Stomach smooth muscle (tissue), 2 donors: ENCODE data around the gene KIF4B.
"Not testable (repeated sequence)": the region's sequence is repeated elsewhere in the genome, so short reads cannot be mapped to it uniquely, and the experiment has no call there.

Experiments
- H3K27ac ChIP-seq: one replicate; pipeline ENCODE4 v1.7.0; 2013; ENCODE audit warnings: mild to moderate bottlenecking, low read length, inconsistent platforms
- H3K27me3 ChIP-seq, 2 donors: one replicate each; pipeline ENCODE4 v1.7.0; 2013; ENCODE audit warnings: low read length in 2 of 2; ENCODE audit not compliant: insufficient read depth in 2 of 2, control insufficient read depth in 1 of 2
- H3K36me3 ChIP-seq, 2 donors: one replicate each; pipeline ENCODE4 v1.7.0; 2013; ENCODE audit warnings: low read length in 2 of 2; ENCODE audit not compliant: control insufficient read depth in 2 of 2, insufficient read depth in 2 of 2
- H3K4me1 ChIP-seq: one replicate; pipeline ENCODE4 v1.7.0; 2013; ENCODE audit warnings: low read length; ENCODE audit not compliant: control insufficient read depth, insufficient read depth
- H3K4me3 ChIP-seq, 2 donors: one replicate each; pipeline ENCODE4 v1.7.0; 2013; ENCODE audit warnings: low read length in 2 of 2
- H3K9ac ChIP-seq, 2 donors: one replicate each; pipeline ENCODE4 v1.7.0; 2013; ENCODE audit warnings: low read length in 2 of 2, mild to moderate bottlenecking in 1 of 2
- H3K9me3 ChIP-seq, 2 donors: one replicate each; pipeline ENCODE4 v1.7.0; 2013; ENCODE audit warnings: low read length in 2 of 2; ENCODE audit not compliant: control insufficient read depth in 2 of 2
- donor health status: healthy.
- donor health status: Pancreatic carcinoma.

The KIF4B gene

GRCh38 chr5:155006265-155006664, 7.3 kb upstream of the KIF4B start:
- not testable (repeated sequence) for H3K9ac ChIP-seq, H3K4me1 ChIP-seq, H3K36me3 ChIP-seq, H3K4me3 ChIP-seq, H3K27ac ChIP-seq, H3K9me3 ChIP-seq, H3K27me3 ChIP-seq

GRCh38 chr5:155008669-155009068, 4.9 kb upstream of the KIF4B start:
- Histone ChIP-seq H3K4me3 (no peak overlapping the region), H3K27ac (no peak overlapping the region), H3K9me3 (no peaks in the 10 kb centered on the region), H3K36me3 (no peaks in the 10 kb centered on the region), H3K9ac (no peak overlapping the region), H3K27me3 (no peaks in the 10 kb centered on the region), H3K4me1 (no peaks in the 10 kb centered on the region)

GRCh38 chr5:155010881-155011280, 2.7 kb upstream of the KIF4B start:
- no peaks in the 10 kb centered on the region for H3K36me3 ChIP-seq
- no peaks in the 10 kb centered on the region for H3K4me1 ChIP-seq
- H3K27me3 ChIP-seq: no peaks in the 10 kb centered on the region
- H3K4me3 ChIP-seq: no peak overlapping the region
- H3K27ac ChIP-seq: no peak overlapping the region
- H3K9me3 ChIP-seq: no peaks in the 10 kb centered on the region
- H3K9ac ChIP-seq: no peak overlapping the region

- Histone ChIP-seq H3K4me3 (no peak overlapping the region), H3K27ac (no peak overlapping the region), H3K27me3 (no peaks in the 10 kb centered on the region), H3K9ac (no peak overlapping the region), H3K4me1 (no peaks in the 10 kb centered on the region), H3K9me3 (no peaks in the 10 kb centered on the region), H3K36me3 (no peaks in the 10 kb centered on the region)
These were observed 1.7 kb downstream of the KIF4B start for GRCh38 chr5:155015239-155015638.

GRCh38 chr5:155017610-155018009, 4.1 kb downstream of the KIF4B start:
- Histone ChIP-seq H3K27ac (no peak overlapping the region), H3K27me3 (no peaks in the 10 kb centered on the region), H3K4me3 (no peak overlapping the region), H3K9ac (no peak overlapping the region), H3K36me3 (no peaks in the 10 kb centered on the region), H3K4me1 (no peaks in the 10 kb centered on the region), H3K9me3 (no peaks in the 10 kb centered on the region)

- Histone ChIP-seq H3K27ac (no peak overlapping the region), H3K9me3 (no peaks in the 10 kb centered on the region), H3K27me3 (no peaks in the 10 kb centered on the region), H3K36me3 (no peaks in the 10 kb centered on the region), H3K9ac (no peak overlapping the region), H3K4me3 (no peak overlapping the region), H3K4me1 (no peaks in the 10 kb centered on the region)
These were observed 6.2 kb downstream of the KIF4B start for GRCh38 chr5:155019601-155020226.

- no peaks in the 10 kb centered on the region for H3K4me1 ChIP-seq
These were observed 8.3 kb downstream of the KIF4B start for GRCh38 chr5:155021842-155022241.

GRCh38 chr5:155023320-155023719, 9.8 kb downstream of the KIF4B start:
- Histone ChIP-seq H3K36me3 (no peaks in the 10 kb centered on the region), H3K27ac (no peak overlapping the region), H3K9ac (no peak overlapping the region), H3K4me3 (no peak overlapping the region), H3K4me1 (no peaks in the 10 kb centered on the region), H3K9me3 (peaks cover 0 to 4% of the 10 kb centered on the region in 2 donors), H3K27me3 (no peaks in the 10 kb centered on the region)

More at GRCh38 chr5:155021842-155022241, 8.3 kb downstream of the KIF4B start:
- H3K9me3 ChIP-seq: no peaks in the 10 kb centered on the region
- H3K27ac ChIP-seq: no peak overlapping the region
- H3K27me3 ChIP-seq: no peaks in the 10 kb centered on the region
- H3K4me3 ChIP-seq: no peak overlapping the region
- H3K36me3 ChIP-seq: no peaks in the 10 kb centered on the region
- no peak overlapping the region for H3K9ac ChIP-seq

- no peaks in the 10 kb centered on the region for H3K36me3 ChIP-seq
- no peak overlapping the region for H3K9ac ChIP-seq
These were observed 10.5 kb downstream of the KIF4B start for GRCh38 chr5:155024015-155024414.

GRCh38 chr5:155025895-155026294, 12.3 kb downstream of the KIF4B start:
- Histone ChIP-seq H3K27me3 (no peaks in the 10 kb centered on the region), H3K4me3 (no peak overlapping the region), H3K9ac (no peak overlapping the region), H3K4me1 (no peaks in the 10 kb centered on the region), H3K36me3 (no peaks in the 10 kb centered on the region), H3K9me3 (peaks cover 0 to 4% of the 10 kb centered on the region in 2 donors), H3K27ac (no peak overlapping the region)

More at GRCh38 chr5:155024015-155024414, 10.5 kb downstream of the KIF4B start:
- Histone ChIP-seq H3K27ac (no peak overlapping the region), H3K27me3 (no peaks in the 10 kb centered on the region), H3K4me1 (no peaks in the 10 kb centered on the region), H3K9me3 (peaks cover 0 to 4% of the 10 kb centered on the region in 2 donors), H3K4me3 (no peak overlapping the region)

- H3K27ac ChIP-seq: no peak overlapping the region
- no peaks in the 10 kb centered on the region for H3K4me1 ChIP-seq
- H3K36me3 ChIP-seq: no peaks in the 10 kb centered on the region
- peaks cover 0 to 4% of the 10 kb centered on the region in 2 donors for H3K9me3 ChIP-seq
- H3K27me3 ChIP-seq: no peaks in the 10 kb centered on the region
- H3K4me3 ChIP-seq: no peak overlapping the region
- no peak overlapping the region for H3K9ac ChIP-seq
These were observed 14.6 kb downstream of the KIF4B start for GRCh38 chr5:155027993-155028629.
